Sigmoid colon (tissue), 4 donors: Measurements from ENCODE around the gene NEDD8.

Source experiments
- POLR2AphosphoS5 ChIP-seq, 4 donors: sonication (generic); formaldehyde crosslinking; IDR thresholded peaks; one replicate each; pipeline ENCODE4 v1.6.1; 2017; ENCODE audit warnings: antibody characterized with exemption in 4 of 4
- TF ChIP-seq, protein P1 (sequence below), 4 experiments: fragments of 450-650 bp in 3 of 4; fragments of 200-600 bp in 1 of 4; IDR thresholded peaks; one replicate each; pipeline ENCODE4 v1.5.1; 2016 to 2019; ENCODE audit warnings: antibody characterized with exemption in 4 of 4, mild to moderate bottlenecking in 3 of 4, moderate library complexity in 2 of 4

DNA sequence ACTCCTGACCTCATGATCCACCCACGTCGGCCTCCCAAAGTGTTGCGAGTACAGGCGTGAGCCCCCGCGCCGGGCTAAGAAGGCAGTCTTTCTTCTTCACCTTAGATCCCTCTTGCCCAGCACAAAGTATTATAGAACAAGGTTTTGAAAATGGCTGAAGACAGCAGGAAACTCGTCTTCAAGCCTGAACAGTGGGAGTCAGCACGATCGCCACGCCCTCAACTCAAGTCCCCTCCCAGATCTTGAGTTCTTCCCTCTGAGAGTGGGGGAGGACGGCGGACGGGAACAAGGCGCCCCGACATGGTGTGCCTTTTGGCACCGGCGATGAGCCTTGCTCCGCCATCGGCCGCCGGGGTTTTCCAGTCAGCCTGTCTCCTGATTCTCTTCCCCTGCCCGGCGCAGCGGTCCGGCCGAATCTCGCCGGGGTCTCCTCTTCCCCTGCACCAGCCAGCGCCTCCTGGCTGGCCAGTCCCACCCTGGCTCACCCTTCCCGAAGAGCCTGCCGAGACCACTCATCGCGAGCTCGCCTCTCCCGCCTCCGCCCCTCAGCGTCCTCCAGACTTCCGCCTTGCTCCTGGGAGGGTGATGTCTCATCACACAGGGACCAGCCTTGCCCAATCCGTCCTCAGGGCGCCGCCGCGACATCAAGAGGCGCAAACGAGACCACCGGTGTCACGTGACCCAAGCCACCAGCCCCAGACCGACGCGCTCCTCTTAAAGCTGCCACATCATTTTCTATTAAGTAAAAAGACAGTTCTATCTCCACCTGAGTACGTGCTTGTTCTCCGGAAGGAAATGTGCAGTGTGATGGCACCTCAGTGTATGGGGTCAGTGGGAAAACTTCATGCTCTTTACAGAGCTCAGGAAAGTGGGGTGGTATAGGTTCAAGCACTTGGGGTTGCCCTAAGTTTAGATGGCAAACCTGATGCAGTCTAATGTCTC, 19.0 kb downstream of the NEDD8 start, which contains the start of gene CHMP4A:
- TF ChIP-seq, protein P1, sequence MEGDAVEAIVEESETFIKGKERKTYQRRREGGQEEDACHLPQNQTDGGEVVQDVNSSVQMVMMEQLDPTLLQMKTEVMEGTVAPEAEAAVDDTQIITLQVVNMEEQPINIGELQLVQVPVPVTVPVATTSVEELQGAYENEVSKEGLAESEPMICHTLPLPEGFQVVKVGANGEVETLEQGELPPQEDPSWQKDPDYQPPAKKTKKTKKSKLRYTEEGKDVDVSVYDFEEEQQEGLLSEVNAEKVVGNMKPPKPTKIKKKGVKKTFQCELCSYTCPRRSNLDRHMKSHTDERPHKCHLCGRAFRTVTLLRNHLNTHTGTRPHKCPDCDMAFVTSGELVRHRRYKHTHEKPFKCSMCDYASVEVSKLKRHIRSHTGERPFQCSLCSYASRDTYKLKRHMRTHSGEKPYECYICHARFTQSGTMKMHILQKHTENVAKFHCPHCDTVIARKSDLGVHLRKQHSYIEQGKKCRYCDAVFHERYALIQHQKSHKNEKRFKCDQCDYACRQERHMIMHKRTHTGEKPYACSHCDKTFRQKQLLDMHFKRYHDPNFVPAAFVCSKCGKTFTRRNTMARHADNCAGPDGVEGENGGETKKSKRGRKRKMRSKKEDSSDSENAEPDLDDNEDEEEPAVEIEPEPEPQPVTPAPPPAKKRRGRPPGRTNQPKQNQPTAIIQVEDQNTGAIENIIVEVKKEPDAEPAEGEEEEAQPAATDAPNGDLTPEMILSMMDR (IDR thresholded peaks at IDR 0.05), result no peak
- peak; percentile 98 to 99 (median 99) for TF ChIP-seq POLR2AphosphoS5 (IDR thresholded peaks at IDR 0.05)
